GM19023 (cell line): ENCODE results near the gene GSTM3.
"Not testable (repeated sequence)": the region's sequence is repeated elsewhere in the genome, so short reads cannot be mapped to it uniquely, and the experiment has no call there.

ENCODE experiments used
- ATAC-seq: cut with Tn5 transposase; IDR thresholded peaks from one replicate; pipeline ENCODE4 v1.9.1; 2021; ENCODE audit warnings: mild to moderate bottlenecking, moderate library complexity; ENCODE audit not compliant: unreplicated experiment

Gene GSTM3

GRCh38 chr1:109776206-109776835 is 35.5 kb upstream of the GSTM3 start:
- ATAC-seq, result no peak

GRCh38 chr1:109775398-109775797 is 34.6 kb upstream of the GSTM3 start:
- no peak for ATAC-seq

GRCh38 chr1:109773900-109774485 is 33.2 kb upstream of the GSTM3 start:
- ATAC-seq, result no peak

GRCh38 chr1:109773203-109773899 is 32.5 kb upstream of the GSTM3 start:
- peak; percentile 73 for ATAC-seq

- no peak for ATAC-seq
Observed at GRCh38 chr1:109772658-109773202, 31.9 kb upstream of the GSTM3 start.

GRCh38 chr1:109771712-109772657 is 31.1 kb upstream of the GSTM3 start:
- ATAC-seq, result no peak

GRCh38 chr1:109770331-109771095 is 29.7 kb upstream of the GSTM3 start:
- ATAC-seq, result no peak

GRCh38 chr1:109769330-109770078 is 28.7 kb upstream of the GSTM3 start:
- no peak for ATAC-seq

GRCh38 chr1:109768820-109769219 is 28.0 kb upstream of the GSTM3 start:
- no peak for ATAC-seq

- no peak for ATAC-seq
Observed at GRCh38 chr1:109768335-109768650, 27.5 kb upstream of the GSTM3 start.

GRCh38 chr1:109767637-109768334 is 26.9 kb upstream of the GSTM3 start:
- no peak for ATAC-seq

GRCh38 chr1:109766991-109767636 is 26.3 kb upstream of the GSTM3 start:
- not testable (repeated sequence) for ATAC-seq

GRCh38 chr1:109765896-109766615 is 25.2 kb upstream of the GSTM3 start:
- ATAC-seq, result no peak

GRCh38 chr1:109765483-109765815 is 24.6 kb upstream of the GSTM3 start:
- no peak for ATAC-seq

GRCh38 chr1:109764561-109765482 is 24.0 kb upstream of the GSTM3 start:
- ATAC-seq, result no peak

GRCh38 chr1:109763646-109764415 is 23.0 kb upstream of the GSTM3 start, which contains the start of gene EPS8L3:
Gene EPS8L3, minus strand, starts transcription at chr1:109763923. Its CDS starts 2,174 bp downstream, at chr1:109761749.
- no peak for ATAC-seq
